ENCODE measurements around the gene CNOT11.
"Not testable (repeated sequence)": the region's sequence is repeated elsewhere in the genome, so short reads cannot be mapped to it uniquely, and the experiment has no call there.

Gene CNOT11

GRCh38 chr2:101223814-101224231 lies 28.9 kb upstream of the CNOT11 start:
- TF ChIP-seq CTCF (IDR thresholded peaks at IDR 0.05; ENCODE audit: borderline replicate concordance, control extremely low read depth, extremely low read depth, insufficient read depth, missing control alignments): no peak
- in situ Hi-C loops (cut with MboI; ENCODE audit: low sequenced_read_pairs, unreplicated experiment): no loop called here
- DNase-seq (ENCODE audit: low spot score): peak; percentile 30

- DNase-seq (ENCODE audit: low spot score): no peak
- TF ChIP-seq CTCF (IDR thresholded peaks at IDR 0.05; ENCODE audit: borderline replicate concordance, control extremely low read depth, extremely low read depth, insufficient read depth, missing control alignments): no peak
- in situ Hi-C loops (cut with MboI; ENCODE audit: low sequenced_read_pairs, unreplicated experiment): no loop called here
Measured at GRCh38 chr2:101230541-101231001, 22.1 kb upstream of the CNOT11 start.

- in situ Hi-C loops (cut with MboI; ENCODE audit: low sequenced_read_pairs, unreplicated experiment): no loop called here
- no peak for DNase-seq (ENCODE audit: low spot score)
- TF ChIP-seq CTCF (IDR thresholded peaks at IDR 0.05; ENCODE audit: borderline replicate concordance, control extremely low read depth, extremely low read depth, insufficient read depth, missing control alignments): no peak
Measured at GRCh38 chr2:101231240-101231639, 21.4 kb upstream of the CNOT11 start.

- DNase-seq (ENCODE audit: low spot score): no peak
- no peak for TF ChIP-seq CTCF (IDR thresholded peaks at IDR 0.05; ENCODE audit: borderline replicate concordance, control extremely low read depth, extremely low read depth, insufficient read depth, missing control alignments)
- in situ Hi-C loops (cut with MboI; ENCODE audit: low sequenced_read_pairs, unreplicated experiment): no loop called here
Measured at GRCh38 chr2:101231937-101232730, 20.6 kb upstream of the CNOT11 start.

- no peak for TF ChIP-seq CTCF (IDR thresholded peaks at IDR 0.05; ENCODE audit: borderline replicate concordance, control extremely low read depth, extremely low read depth, insufficient read depth, missing control alignments)
- no peak for DNase-seq (ENCODE audit: low spot score)
- in situ Hi-C loops (cut with MboI; ENCODE audit: low sequenced_read_pairs, unreplicated experiment): no loop called here
Measured at GRCh38 chr2:101232770-101233169, 19.9 kb upstream of the CNOT11 start.

- in situ Hi-C loops (cut with MboI; ENCODE audit: low sequenced_read_pairs, unreplicated experiment): no loop called here
- no peak for DNase-seq (ENCODE audit: low spot score)
- TF ChIP-seq CTCF (IDR thresholded peaks at IDR 0.05; ENCODE audit: borderline replicate concordance, control extremely low read depth, extremely low read depth, insufficient read depth, missing control alignments): no peak
Measured at GRCh38 chr2:101234169-101234938, 18.3 kb upstream of the CNOT11 start.

GRCh38 chr2:101235956-101236355 lies 16.7 kb upstream of the CNOT11 start:
- in situ Hi-C loops (cut with MboI; ENCODE audit: low sequenced_read_pairs, unreplicated experiment); DNase-seq (ENCODE audit: low spot score): not testable (repeated sequence)

- in situ Hi-C loops (cut with MboI; ENCODE audit: low sequenced_read_pairs, unreplicated experiment); DNase-seq (ENCODE audit: low spot score): not testable (repeated sequence)
Measured at GRCh38 chr2:101237944-101238343, 14.7 kb upstream of the CNOT11 start.
